DND-41 (cell line): ENCODE data around the gene CYTH4.

Experiments
- CTCF ChIP-seq: IDR thresholded peaks from 2 replicates; pipeline ENCODE4 v1.5.1; 2012; ENCODE audit warnings: borderline replicate concordance, low read length, moderate library complexity, mild to moderate bottlenecking; ENCODE audit not compliant: poor library complexity, severe bottlenecking; ENCODE audit errors: extremely low read depth
- EZH2 ChIP-seq: IDR thresholded peaks from 3 replicates; pipeline ENCODE4 v1.6.1; 2012; ENCODE audit warnings: borderline replicate concordance, low read depth, mild to moderate bottlenecking, moderate library complexity, low read length, inconsistent platforms; ENCODE audit not compliant: severe bottlenecking

GRCh38 chr22:37304595-37305343 is 22.5 kb downstream of the CYTH4 start:
- TF ChIP-seq CTCF = no peak
- TF ChIP-seq EZH2 = no peak
